PC-9 (cell line): ENCODE measurements around the gene MPND. TPM values are rescaled to one million over a fixed set of nuclear protein-coding genes. Genes with fewer than 3 reads are reported as not detected.

Experiments
- BruUV-seq: library from RNA; stranded (reverse); fragments of 400-500 nt; replicated peaks from 2 replicates; lab custom pipeline; 2021; lab: Mats Ljungman, UMichigan
- CTCF ChIA-PET: fragments of 300-600 bp; sonication (Branson Sonifier 250); formaldehyde crosslinking; loops from one replicate; lab custom pipeline; 2022; ENCODE audit warnings: antibody characterized with exemption; lab: Charles Lee
- POLR2A ChIA-PET: fragments of 300-600 bp; sonication (Branson Sonifier 250); formaldehyde crosslinking; loops from one replicate; lab custom pipeline; 2022; ENCODE audit warnings: antibody characterized with exemption; ENCODE audit not compliant: unreplicated experiment; lab: Charles Lee
- DNase-seq, 2 experiments: peaks; one replicate each; pipeline versions ENCODE4 v3.0.0 to v3.0.0-alpha.2; 2015 to 2022; ENCODE audit warnings: mixed read lengths in 1 of 2
- H2AFZ ChIP-seq: fragments of 200-600 bp; sonication (generic); 2 replicates; pipeline ENCODE4 v1.8.1; 2017; ENCODE audit warnings: antibody characterized with exemption
- H3F3A ChIP-seq: fragments of 200-600 bp; sonication (generic); 2 replicates; pipeline ENCODE4 v1.8.1; 2017; ENCODE audit warnings: antibody characterized with exemption, mild to moderate bottlenecking, low read depth; ENCODE audit not compliant: insufficient read depth
- H3K27ac ChIP-seq: fragments of 200-600 bp; sonication (generic); 2 replicates; pipeline ENCODE4 v1.6.1; 2016; ENCODE audit warnings: mixed run types
- H3K27me3 ChIP-seq: fragments of 200-600 bp; sonication (generic); 2 replicates; pipeline ENCODE4 v1.6.1; 2016; ENCODE audit warnings: low read depth, mixed run types; ENCODE audit not compliant: insufficient read depth
- H3K36me3 ChIP-seq: fragments of 200-600 bp; sonication (generic); 2 replicates; pipeline ENCODE4 v1.6.1; 2016; ENCODE audit warnings: low read depth, mixed run types
- H3K4me1 ChIP-seq: fragments of 200-600 bp; sonication (generic); replicated peaks from 2 replicates; pipeline ENCODE4 v1.6.1; 2016; ENCODE audit warnings: mixed run types; ENCODE audit not compliant: insufficient read depth
- H3K4me2 ChIP-seq: fragments of 200-600 bp; sonication (generic); 2 replicates; pipeline ENCODE4 v1.6.1; 2017; ENCODE audit warnings: mixed run types
- H3K4me3 ChIP-seq: fragments of 200-600 bp; sonication (generic); 2 replicates; pipeline ENCODE4 v1.6.1; 2016; ENCODE audit warnings: mixed run types
- H3K79me2 ChIP-seq: fragments of 200-600 bp; sonication (generic); 2 replicates; pipeline ENCODE4 v1.6.1; 2017; ENCODE audit warnings: low read depth, mixed run types
- H3K9me2 ChIP-seq: fragments of 200-600 bp; sonication (generic); 2 replicates; pipeline ENCODE4 v1.8.1; 2017; ENCODE audit warnings: mild to moderate bottlenecking; ENCODE audit not compliant: insufficient read depth
- H3K9me3 ChIP-seq: fragments of 200-600 bp; sonication (generic); 2 replicates; pipeline ENCODE4 v1.8.1; 2016; ENCODE audit warnings: low read depth; ENCODE audit not compliant: insufficient read depth
- H4K20me1 ChIP-seq: fragments of 200-600 bp; sonication (generic); 2 replicates; pipeline ENCODE4 v1.8.1; 2017; ENCODE audit not compliant: insufficient read depth
- EZH2 ChIP-seq: fragments of 200-600 bp; sonication (generic); IDR thresholded peaks from 2 replicates; pipeline ENCODE4 v1.8.0; 2017; ENCODE audit warnings: antibody characterized with exemption, low read depth
- intact Hi-C: fragments of 100-400 bp; cut with micrococcal nuclease; formaldehyde crosslinking; loops from one replicate; pipeline ENCODE4 v1.10.0; 2022; ENCODE audit not compliant: unreplicated experiment
- total RNA-seq: library from RNA; stranded (reverse); gene quantifications from 2 replicates; pipeline ENCODE4 v1.2.3, GENCODE V29; 2021
- TF ChIP-seq, protein P1 (sequence below): fragments of 200-600 bp; sonication (generic); conservative IDR thresholded peaks from 2 replicates; pipeline ENCODE4 v1.6.1; 2017; ENCODE audit warnings: mixed run types, antibody characterized with exemption, mild to moderate bottlenecking, moderate library complexity

Gene MPND
- total RNA-seq, 1 experiment from 2014 or later = 12.6 TPM

DNA sequence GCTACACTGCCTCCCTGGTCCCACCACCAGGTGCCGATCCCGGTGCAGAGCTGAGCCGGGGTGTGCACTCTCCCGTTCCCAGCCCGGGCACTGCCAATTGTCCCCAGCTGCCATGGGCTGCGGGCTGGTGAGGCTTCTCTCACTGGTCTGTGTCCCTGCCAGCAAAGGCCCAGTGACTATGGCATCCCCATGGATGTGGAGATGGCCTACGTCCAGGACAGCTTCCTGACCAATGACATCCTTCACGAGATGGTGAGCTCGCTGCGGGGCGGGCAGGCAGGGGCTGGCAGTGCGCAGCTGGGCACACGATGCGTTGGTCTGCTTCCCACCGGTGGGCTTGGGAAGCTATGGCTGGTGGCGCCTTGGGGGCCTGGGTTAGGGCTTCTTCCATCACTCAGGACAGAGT lies 14.6 kb downstream of the MPND start:
- no peak overlapping the region for H2AFZ ChIP-seq
- no peaks in the 10 kb centered on the region for H4K20me1 ChIP-seq
- H3K4me2 ChIP-seq = no peak overlapping the region
- CTCF ChIA-PET = no interaction called here
- H3F3A ChIP-seq = no peaks in the 10 kb centered on the region
- no peaks in the 10 kb centered on the region for H3K36me3 ChIP-seq
- no peaks in the 10 kb centered on the region for H3K9me3 ChIP-seq
- no peak overlapping the region for H3K27ac ChIP-seq
- intact Hi-C loops = no loop called here
- POLR2A ChIA-PET = no interaction called here
- H3K4me3 ChIP-seq = no peak overlapping the region
- no peaks in the 10 kb centered on the region for H3K79me2 ChIP-seq
- no peaks in the 10 kb centered on the region for H3K27me3 ChIP-seq
- H3K4me1 ChIP-seq = no peaks in the 10 kb centered on the region
- H3K9me2 ChIP-seq = no peaks in the 10 kb centered on the region
- no peak for DNase-seq
- BruUV-seq = no TSS peak
- TF ChIP-seq, protein P1, sequence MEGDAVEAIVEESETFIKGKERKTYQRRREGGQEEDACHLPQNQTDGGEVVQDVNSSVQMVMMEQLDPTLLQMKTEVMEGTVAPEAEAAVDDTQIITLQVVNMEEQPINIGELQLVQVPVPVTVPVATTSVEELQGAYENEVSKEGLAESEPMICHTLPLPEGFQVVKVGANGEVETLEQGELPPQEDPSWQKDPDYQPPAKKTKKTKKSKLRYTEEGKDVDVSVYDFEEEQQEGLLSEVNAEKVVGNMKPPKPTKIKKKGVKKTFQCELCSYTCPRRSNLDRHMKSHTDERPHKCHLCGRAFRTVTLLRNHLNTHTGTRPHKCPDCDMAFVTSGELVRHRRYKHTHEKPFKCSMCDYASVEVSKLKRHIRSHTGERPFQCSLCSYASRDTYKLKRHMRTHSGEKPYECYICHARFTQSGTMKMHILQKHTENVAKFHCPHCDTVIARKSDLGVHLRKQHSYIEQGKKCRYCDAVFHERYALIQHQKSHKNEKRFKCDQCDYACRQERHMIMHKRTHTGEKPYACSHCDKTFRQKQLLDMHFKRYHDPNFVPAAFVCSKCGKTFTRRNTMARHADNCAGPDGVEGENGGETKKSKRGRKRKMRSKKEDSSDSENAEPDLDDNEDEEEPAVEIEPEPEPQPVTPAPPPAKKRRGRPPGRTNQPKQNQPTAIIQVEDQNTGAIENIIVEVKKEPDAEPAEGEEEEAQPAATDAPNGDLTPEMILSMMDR = no peak
- no peak for TF ChIP-seq EZH2

DNA sequence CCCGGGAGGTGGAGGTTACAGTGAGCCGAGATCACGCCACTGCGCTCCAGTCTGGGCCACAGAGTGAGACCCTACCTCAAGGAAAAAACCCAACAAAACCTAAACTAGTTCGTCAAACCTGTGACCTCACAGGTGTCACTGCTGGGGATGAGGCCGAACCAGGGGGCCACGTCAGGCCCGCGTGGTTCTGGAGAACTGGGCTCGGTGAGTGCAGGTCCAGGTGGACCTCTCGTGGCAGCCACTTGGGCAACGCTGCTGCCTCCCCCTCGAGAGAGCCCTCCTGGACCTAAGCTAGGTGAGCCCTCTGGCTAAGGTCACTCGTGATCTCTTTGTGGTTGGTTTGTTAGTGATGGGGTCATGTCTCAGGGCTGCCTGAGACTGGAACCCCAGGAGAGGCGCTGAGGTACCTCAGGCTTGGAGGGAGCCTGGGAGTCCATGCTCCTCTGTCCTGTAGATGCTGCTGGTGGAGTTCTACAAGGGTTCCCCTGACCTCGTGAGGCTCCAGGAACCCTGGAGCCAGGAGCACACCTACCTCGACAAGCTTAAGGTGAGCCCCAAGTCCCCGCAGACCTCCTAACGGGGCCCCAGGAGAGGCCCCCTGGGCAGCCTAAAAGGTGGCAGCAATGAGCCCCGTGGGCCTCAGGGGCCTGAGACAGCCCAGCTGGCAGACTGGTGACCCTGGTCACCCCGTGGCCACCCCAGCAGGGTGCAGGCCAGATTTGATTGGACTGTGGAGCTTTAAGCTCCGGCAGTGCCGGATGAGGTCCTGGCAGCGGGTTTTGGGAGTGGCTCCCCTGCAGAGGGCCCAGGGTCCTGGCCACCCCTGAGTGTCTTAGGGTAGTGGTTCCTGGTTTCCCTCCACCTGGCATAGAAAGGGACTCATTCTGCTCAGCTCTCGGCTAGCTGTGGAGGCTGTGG lies 15.6 kb downstream of the MPND start:
- TF ChIP-seq, protein P1 = no peak
- no peak for TF ChIP-seq EZH2
- CTCF ChIA-PET = no interaction called here
- no peak overlapping the region for H2AFZ ChIP-seq
- no peaks in the 10 kb centered on the region for H3K36me3 ChIP-seq
- POLR2A ChIA-PET = no interaction called here
- no peaks in the 10 kb centered on the region for H4K20me1 ChIP-seq
- no peaks in the 10 kb centered on the region for H3K27me3 ChIP-seq
- H3F3A ChIP-seq = no peaks in the 10 kb centered on the region
- H3K4me2 ChIP-seq = no peak overlapping the region
- H3K4me3 ChIP-seq = no peak overlapping the region
- BruUV-seq = no TSS peak
- intact Hi-C loops = no loop called here
- no peaks in the 10 kb centered on the region for H3K9me2 ChIP-seq
- no peaks in the 10 kb centered on the region for H3K4me1 ChIP-seq
- H3K27ac ChIP-seq = no peak overlapping the region
- H3K9me3 ChIP-seq = no peaks in the 10 kb centered on the region
- DNase-seq = no peak
- no peaks in the 10 kb centered on the region for H3K79me2 ChIP-seq

DNA sequence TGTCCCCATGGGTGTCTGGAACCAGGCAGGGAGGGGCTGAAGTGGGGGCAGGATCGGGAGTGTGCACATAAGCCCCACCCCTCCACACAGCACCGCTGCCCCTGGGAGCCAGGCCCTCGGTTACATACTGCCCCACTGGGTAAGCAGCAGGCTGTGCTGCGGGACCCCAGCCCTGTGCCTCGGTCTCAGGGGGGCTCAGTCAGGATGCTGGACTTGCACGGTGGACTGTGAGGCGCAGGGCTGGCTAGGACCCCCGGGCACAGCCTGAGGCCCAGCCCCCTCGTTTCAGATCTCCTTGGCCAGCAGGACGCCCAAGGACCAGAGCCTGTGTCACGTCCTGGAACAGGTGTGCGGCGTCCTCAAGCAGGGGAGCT lies 16.3 kb downstream of the MPND start:
- Histone ChIP-seq H3K36me3 (no peaks in the 10 kb centered on the region), H4K20me1 (no peaks in the 10 kb centered on the region), H3K4me1 (no peaks in the 10 kb centered on the region), H2AFZ (no peak overlapping the region), H3K4me3 (no peak overlapping the region), H3K9me2 (no peaks in the 10 kb centered on the region), H3K27me3 (no peaks in the 10 kb centered on the region), H3K9me3 (no peaks in the 10 kb centered on the region), H3K4me2 (no peak overlapping the region), H3F3A (no peaks in the 10 kb centered on the region), H3K79me2 (no peaks in the 10 kb centered on the region), H3K27ac (no peak overlapping the region)
- TF ChIP-seq, protein P1 = no peak
- TF ChIP-seq EZH2 = no peak
- DNase-seq = no peak
- ChIA-PET CTCF (no interaction called here), POLR2A (no interaction called here)
- no TSS peak for BruUV-seq
- intact Hi-C loops = no loop called here
